ENCODE results near the gene SGIP1. TPM values are rescaled to one million over a fixed set of nuclear protein-coding genes. Genes with fewer than 3 reads are reported as not detected.

SGIP1 gene
- polyA plus RNA-seq, 3 donors, result not detected

- no peaks in the 10 kb centered on the region for H3K4me1 ChIP-seq (ENCODE audit: control insufficient read depth in 1 of 2, insufficient read depth in 2 of 2, low read length in 2 of 2)
- H2AFZ ChIP-seq (ENCODE audit: insufficient read depth, low read depth, low read length, poor library complexity, severe bottlenecking), result no peak overlapping the region
- Mint-ChIP-seq H3K4me3 (no peak overlapping the region), H3K27me3 (ENCODE audit: low read depth in 3 of 3) (peaks cover 0 to 2% (median 0%) of the 10 kb centered on the region in 3 donors), H3K4me1 (no peaks in the 10 kb centered on the region), H3K9me3 (no peaks in the 10 kb centered on the region), H3K27ac (no peak overlapping the region), H3K36me3 (no peaks in the 10 kb centered on the region)
- H3K36me3 ChIP-seq (replicated peaks in 1 of 2; ENCODE audit: control insufficient read depth in 1 of 2, insufficient read depth in 2 of 2, low read length in 2 of 2), result no peaks in the 10 kb centered on the region
- H3K4me3 ChIP-seq (replicated peaks in 1 of 3; ENCODE audit: low read depth in 2 of 3, low read length in 3 of 3), result no peak overlapping the region
- WGBS (ENCODE audit: insufficient coverage), result 96% methylated on average over 3 of the region's 7 CpGs
- H3K9ac ChIP-seq (ENCODE audit: insufficient read depth, low read length, poor library complexity, severe bottlenecking), result no peak overlapping the region
- H3K9me3 ChIP-seq (replicated peaks in 1 of 2; ENCODE audit: control insufficient read depth in 1 of 2, insufficient read depth in 1 of 2, low read length in 2 of 2), result no peaks in the 10 kb centered on the region
- no peaks in the 10 kb centered on the region for H3K79me2 ChIP-seq (ENCODE audit: insufficient read depth, low read length)
- no peak for TF ChIP-seq CTCF (IDR thresholded peaks at IDR 0.05)
- H3K27ac ChIP-seq (ENCODE audit: low read depth in 1 of 2, low read length in 2 of 2), result no peak overlapping the region
- DNase-seq, result no peak
- H4K20me1 ChIP-seq (ENCODE audit: insufficient read depth, low read length), result no peaks in the 10 kb centered on the region
- no peak overlapping the region for H3K4me2 ChIP-seq (replicated peaks; ENCODE audit: extremely low read depth, low read length, poor library complexity, severe bottlenecking)
- intact Hi-C loops (cut with micrococcal nuclease), result no loop called here
- no peaks in the 10 kb centered on the region for H3K27me3 ChIP-seq (ENCODE audit: control insufficient read depth in 2 of 2, insufficient read depth in 2 of 2, low read length in 2 of 2)
Observed at GRCh38 chr1:66690666-66691381, 156.9 kb downstream of the SGIP1 start.

- no CpG with 5 or more reads among the region's 3 CpGs for WGBS (ENCODE audit: insufficient coverage)
- Mint-ChIP-seq H3K9me3 (no peaks in the 10 kb centered on the region), H3K27ac (no peak overlapping the region), H3K36me3 (no peaks in the 10 kb centered on the region), H3K27me3 (ENCODE audit: low read depth in 3 of 3) (peaks cover 0 to 2% (median 0%) of the 10 kb centered on the region in 3 donors), H3K4me3 (no peak overlapping the region), H3K4me1 (no peaks in the 10 kb centered on the region)
- H3K9ac ChIP-seq (ENCODE audit: insufficient read depth, low read length, poor library complexity, severe bottlenecking), result no peak overlapping the region
- H3K4me2 ChIP-seq (replicated peaks; ENCODE audit: extremely low read depth, low read length, poor library complexity, severe bottlenecking), result no peak overlapping the region
- H3K79me2 ChIP-seq (ENCODE audit: insufficient read depth, low read length), result no peaks in the 10 kb centered on the region
- H3K9me3 ChIP-seq (replicated peaks in 1 of 2; ENCODE audit: control insufficient read depth in 1 of 2, insufficient read depth in 1 of 2, low read length in 2 of 2), result no peaks in the 10 kb centered on the region
- H3K27ac ChIP-seq (ENCODE audit: low read depth in 1 of 2, low read length in 2 of 2), result no peak overlapping the region
- no peaks in the 10 kb centered on the region for H3K36me3 ChIP-seq (replicated peaks in 1 of 2; ENCODE audit: control insufficient read depth in 1 of 2, insufficient read depth in 2 of 2, low read length in 2 of 2)
- H3K27me3 ChIP-seq (ENCODE audit: control insufficient read depth in 2 of 2, insufficient read depth in 2 of 2, low read length in 2 of 2), result no peaks in the 10 kb centered on the region
- no peak overlapping the region for H3K4me3 ChIP-seq (replicated peaks in 1 of 3; ENCODE audit: low read depth in 2 of 3, low read length in 3 of 3)
- no peak for TF ChIP-seq CTCF (IDR thresholded peaks at IDR 0.05)
- H3K4me1 ChIP-seq (ENCODE audit: control insufficient read depth in 1 of 2, insufficient read depth in 2 of 2, low read length in 2 of 2), result no peaks in the 10 kb centered on the region
- DNase-seq, result no peak
- no peak overlapping the region for H2AFZ ChIP-seq (ENCODE audit: insufficient read depth, low read depth, low read length, poor library complexity, severe bottlenecking)
- no peaks in the 10 kb centered on the region for H4K20me1 ChIP-seq (ENCODE audit: insufficient read depth, low read length)
- intact Hi-C loops (cut with micrococcal nuclease), result no loop called here
Observed at GRCh38 chr1:66692681-66693080, 158.7 kb downstream of the SGIP1 start.

All from CD14-positive monocyte (primary cell).